ENCODE measurements around the gene PLCH1.

DNA sequence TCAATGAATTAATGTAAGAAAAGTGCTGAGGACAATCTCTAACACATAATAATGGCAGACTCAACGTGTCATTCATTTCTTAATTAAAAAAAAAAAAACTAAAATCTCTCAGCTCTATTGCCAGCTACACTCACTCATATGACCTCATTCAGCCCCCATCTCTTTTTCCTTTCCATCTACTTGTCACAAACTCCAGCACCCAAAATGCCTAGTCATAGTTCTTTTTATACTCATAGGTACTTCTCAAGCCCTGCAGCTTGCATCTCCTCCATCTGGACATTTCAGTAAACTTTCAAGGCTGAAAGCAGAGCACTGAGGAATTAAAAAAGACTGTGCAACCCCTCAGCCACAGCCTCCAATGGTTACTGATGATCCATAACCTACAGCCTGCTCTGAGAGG lies 109.8 kb downstream of the PLCH1 start:
- TF ChIP-seq TAF1 (conservative IDR thresholded peaks at IDR 0.05) (no peak), CTCF (IDR thresholded peaks at IDR 0.05; ENCODE audit: low read depth, low read length, missing input control) (no peak), MAX (IDR thresholded peaks at IDR 0.05) (no peak), YY1 (IDR thresholded peaks at IDR 0.05) (no peak)
